ENCODE measurements around the gene SMPD2.

SMPD2 gene

GRCh38 chr6:109446541-109446940, 6.0 kb downstream of the SMPD2 start:
- no peak for DNase-seq (ENCODE audit: extremely low read depth in 1 of 2, low read depth in 1 of 2)

GRCh38 chr6:109447087-109447486, 6.6 kb downstream of the SMPD2 start:
- no peak for DNase-seq (ENCODE audit: extremely low read depth in 1 of 2, low read depth in 1 of 2)

GRCh38 chr6:109447878-109448555, 7.5 kb downstream of the SMPD2 start:
- DNase-seq (ENCODE audit: extremely low read depth in 1 of 2, low read depth in 1 of 2), result no peak

- DNase-seq (ENCODE audit: extremely low read depth in 1 of 2, low read depth in 1 of 2), result no peak
Observed at GRCh38 chr6:109448615-109449014, 8.1 kb downstream of the SMPD2 start.

- no peak for DNase-seq (ENCODE audit: extremely low read depth in 1 of 2, low read depth in 1 of 2)
Observed at GRCh38 chr6:109449064-109449794, 8.7 kb downstream of the SMPD2 start.

GRCh38 chr6:109449795-109450673, 9.5 kb downstream of the SMPD2 start:
- no peak for DNase-seq (ENCODE audit: extremely low read depth in 1 of 2, low read depth in 1 of 2)

- DNase-seq (ENCODE audit: extremely low read depth in 1 of 2, low read depth in 1 of 2), result no peak
Observed at GRCh38 chr6:109450801-109451200, 10.3 kb downstream of the SMPD2 start.

GRCh38 chr6:109451376-109451775, 10.9 kb downstream of the SMPD2 start:
- no peak for DNase-seq (ENCODE audit: extremely low read depth in 1 of 2, low read depth in 1 of 2)

GRCh38 chr6:109452181-109452580, 11.7 kb downstream of the SMPD2 start:
- DNase-seq (ENCODE audit: extremely low read depth in 1 of 2, low read depth in 1 of 2), result no peak

GRCh38 chr6:109453156-109453555, 12.6 kb downstream of the SMPD2 start:
- DNase-seq (ENCODE audit: extremely low read depth in 1 of 2, low read depth in 1 of 2), result no peak

- no peak for DNase-seq (ENCODE audit: extremely low read depth in 1 of 2, low read depth in 1 of 2)
Observed at GRCh38 chr6:109453594-109454495, 13.3 kb downstream of the SMPD2 start.

- DNase-seq (ENCODE audit: extremely low read depth in 1 of 2, low read depth in 1 of 2), result peak in 1 of 2 donors; percentile 48
Observed at GRCh38 chr6:109454496-109455436, 14.2 kb downstream of the SMPD2 start.

GRCh38 chr6:109455437-109456110, 15.1 kb downstream of the SMPD2 start, which contains the start of gene MICAL1:
Gene MICAL1 (minus strand): TSS chr6:109455772. CDS start chr6:109454196, 1,576 bp downstream.
- peak in 1 of 2 donors; percentile 58 for DNase-seq (ENCODE audit: extremely low read depth in 1 of 2, low read depth in 1 of 2)

GRCh38 chr6:109456111-109456583, 15.6 kb downstream of the SMPD2 start:
- DNase-seq (ENCODE audit: extremely low read depth in 1 of 2, low read depth in 1 of 2), result no peak

GRCh38 chr6:109456710-109457561, 16.4 kb downstream of the SMPD2 start:
- no peak for DNase-seq (ENCODE audit: extremely low read depth in 1 of 2, low read depth in 1 of 2)

GRCh38 chr6:109457562-109457996, 17.1 kb downstream of the SMPD2 start:
- DNase-seq (ENCODE audit: extremely low read depth in 1 of 2, low read depth in 1 of 2), result no peak

- no peak for DNase-seq (ENCODE audit: extremely low read depth in 1 of 2, low read depth in 1 of 2)
Observed at GRCh38 chr6:109458774-109459531, 18.4 kb downstream of the SMPD2 start.
